SK-N-SH (cell line): ENCODE data around the gene SYNE1. TPM values are rescaled to one million over a fixed set of nuclear protein-coding genes. Genes with fewer than 3 reads are reported as not detected.

Experiments
- CHD2 ChIP-seq: fragments of 150-350 bp; IDR thresholded peaks from 2 replicates; pipeline ENCODE4 v1.6.1; 2018; ENCODE audit warnings: low read length; ENCODE audit not compliant: partially characterized antibody
- ELF1 ChIP-seq: IDR thresholded peaks from 2 replicates; pipeline ENCODE4 v1.4.0; 2012
- EZH2phosphoT487 ChIP-seq: fragments of 200-600 bp; sonication (generic); IDR thresholded peaks from 2 replicates; pipeline ENCODE4 v1.6.1; 2017; ENCODE audit warnings: low read depth, mixed run types, mild to moderate bottlenecking, antibody characterized with exemption, moderate library complexity, borderline replicate concordance
- FOXJ3 ChIP-seq: sonication (generic); formaldehyde crosslinking; IDR thresholded peaks from 2 replicates; pipeline ENCODE4 v1.5.1; 2020; ENCODE audit warnings: mild to moderate bottlenecking, missing genetic modification reagents
- GABPA ChIP-seq: IDR thresholded peaks from 2 replicates; pipeline ENCODE4 v1.4.0; 2012; ENCODE audit warnings: low read depth, mild to moderate bottlenecking
- JUND ChIP-seq: IDR thresholded peaks from 2 replicates; pipeline ENCODE4 v1.4.0; 2012
- MEF2A ChIP-seq: IDR thresholded peaks from 2 replicates; pipeline ENCODE4 v1.4.0; 2012; ENCODE audit warnings: low read depth, borderline replicate concordance
- MXI1 ChIP-seq: IDR thresholded peaks from 2 replicates; pipeline ENCODE4 v1.6.1; 2012; ENCODE audit warnings: mild to moderate bottlenecking, low read depth, low read length, improper control_type of control experiment
- NRF1 ChIP-seq: IDR thresholded peaks from 2 replicates; pipeline ENCODE4 v1.6.1; 2012; ENCODE audit warnings: low read depth, mild to moderate bottlenecking, low read length
- POLR2AphosphoS5 ChIP-seq: IDR thresholded peaks from 2 replicates; pipeline ENCODE4 v1.6.1; 2012; ENCODE audit warnings: low read depth, low read length
- RAD21 ChIP-seq: IDR thresholded peaks from 2 replicates; pipeline ENCODE4 v1.6.1; 2012; ENCODE audit warnings: mild to moderate bottlenecking, low read length
- RFX5 ChIP-seq: IDR thresholded peaks from 2 replicates; pipeline ENCODE4 v1.6.1; 2012; ENCODE audit warnings: mild to moderate bottlenecking, improper control_type of control experiment, low read length
- SMC3 ChIP-seq: IDR thresholded peaks from 2 replicates; pipeline ENCODE4 v1.6.1; 2012; ENCODE audit warnings: low read depth, low read length, improper control_type of control experiment
- TAF1 ChIP-seq: IDR thresholded peaks from 2 replicates; pipeline ENCODE4 v1.6.1; 2012; ENCODE audit warnings: low read depth, mild to moderate bottlenecking, low read length, moderate library complexity, borderline replicate concordance
- TCF12 ChIP-seq: IDR thresholded peaks from 2 replicates; pipeline ENCODE4 v1.4.0; 2012
- TEAD4 ChIP-seq: IDR thresholded peaks from 2 replicates; pipeline ENCODE4 v1.4.0; 2012; ENCODE audit warnings: mild to moderate bottlenecking, borderline replicate concordance; ENCODE audit not compliant: insufficient read depth
- YY1 ChIP-seq: IDR thresholded peaks from 2 replicates; pipeline ENCODE4 v1.4.0; 2012; ENCODE audit warnings: low read depth, mild to moderate bottlenecking
- polyA plus RNA-seq, 3 experiments: library from polyadenylated mRNA; depleted of rRNA; stranded (reverse); fragments of >200 nt; gene quantifications; 2 replicates each; pipeline ENCODE4 v1.2.3, GENCODE V29; 2012
- TF ChIP-seq, protein P1 (sequence below): IDR thresholded peaks from 2 replicates; pipeline ENCODE4 v1.6.1; 2012; ENCODE audit warnings: mild to moderate bottlenecking, low read depth, low read length, moderate library complexity
- TF ChIP-seq, protein P2 (sequence below): fragments of 150-350 bp; IDR thresholded peaks from 2 replicates; pipeline ENCODE4 v1.6.1; 2017; ENCODE audit warnings: antibody characterized with exemption, low read length, low read depth, borderline replicate concordance
- TF ChIP-seq, protein P3 (sequence below): fragments of 150-350 bp; IDR thresholded peaks from 2 replicates; pipeline ENCODE4 v1.6.1; 2016; ENCODE audit warnings: mild to moderate bottlenecking, low read depth, low read length
- TF ChIP-seq, protein P4 (sequence below): IDR thresholded peaks from 2 replicates; pipeline ENCODE4 v1.4.0; 2012; ENCODE audit warnings: low read depth, borderline replicate concordance
- TF ChIP-seq, protein P5 (sequence below): IDR thresholded peaks from 2 replicates; pipeline ENCODE4 v1.4.0; 2012; ENCODE audit warnings: low read depth
- TF ChIP-seq, protein P6 (sequence below): IDR thresholded peaks from 2 replicates; pipeline ENCODE4; 2012

Gene SYNE1
- polyA plus RNA-seq, 1 of the 3 experiments (the other 2 are of a cell fraction): 31.1 TPM

DNA sequence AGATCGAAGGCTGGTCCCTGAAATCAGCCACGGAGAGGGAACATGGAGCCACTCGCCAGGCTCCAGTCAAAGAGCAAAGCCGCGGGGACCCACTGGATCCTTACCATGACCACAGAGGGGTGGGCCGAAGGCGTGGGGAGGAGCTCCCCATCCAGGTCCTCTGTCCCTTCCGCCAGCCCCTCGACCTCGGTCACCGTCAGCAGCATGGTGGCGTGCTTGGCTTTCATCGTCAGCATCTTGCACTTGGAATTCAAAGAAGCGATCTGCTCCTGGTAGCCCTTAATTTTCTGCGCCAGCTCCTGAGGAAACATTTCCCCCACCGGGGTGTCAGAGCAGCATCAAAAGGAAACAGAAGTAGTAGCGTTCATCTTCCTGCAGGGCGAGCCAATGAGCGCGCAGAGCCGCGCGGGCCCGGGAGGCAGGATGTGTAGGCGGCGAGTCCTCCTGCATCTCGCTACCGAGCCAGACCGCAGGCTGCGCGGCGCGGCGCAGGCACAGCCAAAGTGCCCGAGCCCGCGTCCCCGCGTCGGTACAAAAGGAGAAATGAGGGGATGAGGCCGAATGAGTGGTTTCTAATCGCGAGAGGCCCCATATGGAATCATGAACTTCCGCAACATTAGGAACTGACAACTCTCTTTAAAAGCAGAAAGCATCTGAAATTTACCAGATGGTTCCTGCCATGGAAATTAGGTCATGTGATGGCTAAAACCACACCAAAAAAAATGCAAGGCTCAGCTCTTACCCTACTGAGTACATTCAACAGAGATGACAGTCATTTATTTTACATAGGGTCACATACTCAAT is 335.2 kb downstream of the SYNE1 start (continued):
- TF ChIP-seq, protein P1, sequence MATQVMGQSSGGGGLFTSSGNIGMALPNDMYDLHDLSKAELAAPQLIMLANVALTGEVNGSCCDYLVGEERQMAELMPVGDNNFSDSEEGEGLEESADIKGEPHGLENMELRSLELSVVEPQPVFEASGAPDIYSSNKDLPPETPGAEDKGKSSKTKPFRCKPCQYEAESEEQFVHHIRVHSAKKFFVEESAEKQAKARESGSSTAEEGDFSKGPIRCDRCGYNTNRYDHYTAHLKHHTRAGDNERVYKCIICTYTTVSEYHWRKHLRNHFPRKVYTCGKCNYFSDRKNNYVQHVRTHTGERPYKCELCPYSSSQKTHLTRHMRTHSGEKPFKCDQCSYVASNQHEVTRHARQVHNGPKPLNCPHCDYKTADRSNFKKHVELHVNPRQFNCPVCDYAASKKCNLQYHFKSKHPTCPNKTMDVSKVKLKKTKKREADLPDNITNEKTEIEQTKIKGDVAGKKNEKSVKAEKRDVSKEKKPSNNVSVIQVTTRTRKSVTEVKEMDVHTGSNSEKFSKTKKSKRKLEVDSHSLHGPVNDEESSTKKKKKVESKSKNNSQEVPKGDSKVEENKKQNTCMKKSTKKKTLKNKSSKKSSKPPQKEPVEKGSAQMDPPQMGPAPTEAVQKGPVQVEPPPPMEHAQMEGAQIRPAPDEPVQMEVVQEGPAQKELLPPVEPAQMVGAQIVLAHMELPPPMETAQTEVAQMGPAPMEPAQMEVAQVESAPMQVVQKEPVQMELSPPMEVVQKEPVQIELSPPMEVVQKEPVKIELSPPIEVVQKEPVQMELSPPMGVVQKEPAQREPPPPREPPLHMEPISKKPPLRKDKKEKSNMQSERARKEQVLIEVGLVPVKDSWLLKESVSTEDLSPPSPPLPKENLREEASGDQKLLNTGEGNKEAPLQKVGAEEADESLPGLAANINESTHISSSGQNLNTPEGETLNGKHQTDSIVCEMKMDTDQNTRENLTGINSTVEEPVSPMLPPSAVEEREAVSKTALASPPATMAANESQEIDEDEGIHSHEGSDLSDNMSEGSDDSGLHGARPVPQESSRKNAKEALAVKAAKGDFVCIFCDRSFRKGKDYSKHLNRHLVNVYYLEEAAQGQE: 0 out of 2 replicates have a peak, but pooled peaks have one; percentile 7
- peak; percentile 46 for TF ChIP-seq RAD21
- TF ChIP-seq CHD2: peak; percentile 63
- peak; percentile 44 for TF ChIP-seq YY1
- TF ChIP-seq TAF1: no peak; the same call in 1 of the 2 replicates
- no peak for TF ChIP-seq RFX5
- 0 out of 2 replicates have a peak, but pooled peaks have one; percentile 51 for TF ChIP-seq FOXJ3 (CRISPR knock-in tag)
- TF ChIP-seq JUND: no peak
- TF ChIP-seq, protein P2, sequence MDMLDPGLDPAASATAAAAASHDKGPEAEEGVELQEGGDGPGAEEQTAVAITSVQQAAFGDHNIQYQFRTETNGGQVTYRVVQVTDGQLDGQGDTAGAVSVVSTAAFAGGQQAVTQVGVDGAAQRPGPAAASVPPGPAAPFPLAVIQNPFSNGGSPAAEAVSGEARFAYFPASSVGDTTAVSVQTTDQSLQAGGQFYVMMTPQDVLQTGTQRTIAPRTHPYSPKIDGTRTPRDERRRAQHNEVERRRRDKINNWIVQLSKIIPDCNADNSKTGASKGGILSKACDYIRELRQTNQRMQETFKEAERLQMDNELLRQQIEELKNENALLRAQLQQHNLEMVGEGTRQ: peak; percentile 44; the same call in 1 of the 2 replicates
- peak; percentile 49 for TF ChIP-seq NRF1
- no peak for TF ChIP-seq TEAD4
- peak; percentile 57; the same call in 1 of the 2 replicates for TF ChIP-seq GABPA
- 0 out of 2 replicates have a peak, but pooled peaks have one; percentile 4 for TF ChIP-seq ELF1
- TF ChIP-seq EZH2phosphoT487: no peak
- peak; percentile 83 for TF ChIP-seq TCF12
- TF ChIP-seq, protein P3, sequence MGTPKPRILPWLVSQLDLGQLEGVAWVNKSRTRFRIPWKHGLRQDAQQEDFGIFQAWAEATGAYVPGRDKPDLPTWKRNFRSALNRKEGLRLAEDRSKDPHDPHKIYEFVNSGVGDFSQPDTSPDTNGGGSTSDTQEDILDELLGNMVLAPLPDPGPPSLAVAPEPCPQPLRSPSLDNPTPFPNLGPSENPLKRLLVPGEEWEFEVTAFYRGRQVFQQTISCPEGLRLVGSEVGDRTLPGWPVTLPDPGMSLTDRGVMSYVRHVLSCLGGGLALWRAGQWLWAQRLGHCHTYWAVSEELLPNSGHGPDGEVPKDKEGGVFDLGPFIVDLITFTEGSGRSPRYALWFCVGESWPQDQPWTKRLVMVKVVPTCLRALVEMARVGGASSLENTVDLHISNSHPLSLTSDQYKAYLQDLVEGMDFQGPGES: no peak
- TF ChIP-seq MEF2A: no peak
- no peak; the same call in 1 of the 2 replicates for TF ChIP-seq SMC3
- TF ChIP-seq, protein P4, sequence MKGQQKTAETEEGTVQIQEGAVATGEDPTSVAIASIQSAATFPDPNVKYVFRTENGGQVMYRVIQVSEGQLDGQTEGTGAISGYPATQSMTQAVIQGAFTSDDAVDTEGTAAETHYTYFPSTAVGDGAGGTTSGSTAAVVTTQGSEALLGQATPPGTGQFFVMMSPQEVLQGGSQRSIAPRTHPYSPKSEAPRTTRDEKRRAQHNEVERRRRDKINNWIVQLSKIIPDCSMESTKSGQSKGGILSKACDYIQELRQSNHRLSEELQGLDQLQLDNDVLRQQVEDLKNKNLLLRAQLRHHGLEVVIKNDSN: peak; percentile 84
- TF ChIP-seq, protein P5, sequence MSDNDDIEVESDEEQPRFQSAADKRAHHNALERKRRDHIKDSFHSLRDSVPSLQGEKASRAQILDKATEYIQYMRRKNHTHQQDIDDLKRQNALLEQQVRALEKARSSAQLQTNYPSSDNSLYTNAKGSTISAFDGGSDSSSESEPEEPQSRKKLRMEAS: peak; percentile 38
- TF ChIP-seq, protein P6, sequence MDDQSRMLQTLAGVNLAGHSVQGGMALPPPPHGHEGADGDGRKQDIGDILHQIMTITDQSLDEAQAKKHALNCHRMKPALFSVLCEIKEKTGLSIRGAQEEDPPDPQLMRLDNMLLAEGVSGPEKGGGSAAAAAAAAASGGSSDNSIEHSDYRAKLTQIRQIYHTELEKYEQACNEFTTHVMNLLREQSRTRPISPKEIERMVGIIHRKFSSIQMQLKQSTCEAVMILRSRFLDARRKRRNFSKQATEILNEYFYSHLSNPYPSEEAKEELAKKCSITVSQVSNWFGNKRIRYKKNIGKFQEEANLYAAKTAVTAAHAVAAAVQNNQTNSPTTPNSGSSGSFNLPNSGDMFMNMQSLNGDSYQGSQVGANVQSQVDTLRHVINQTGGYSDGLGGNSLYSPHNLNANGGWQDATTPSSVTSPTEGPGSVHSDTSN: peak; percentile 58; the same call in 1 of the 2 replicates
- TF ChIP-seq POLR2AphosphoS5: peak; percentile 21; the same call in 1 of the 2 replicates
- peak; percentile 62; the same call in 1 of the 2 replicates for TF ChIP-seq MXI1
